Measurements from ENCODE around the gene AKAP13. TPM values are rescaled to one million over a fixed set of nuclear protein-coding genes. Genes with fewer than 3 reads are reported as not detected.

The AKAP13 gene
- total and polyA plus RNA-seq, 2 of the 8 experiments (the other 6 are each of a cell fraction or from before 2014, with no cell fraction given), result 14.0 to 46.2 TPM

- TF ChIP-seq, protein P1, sequence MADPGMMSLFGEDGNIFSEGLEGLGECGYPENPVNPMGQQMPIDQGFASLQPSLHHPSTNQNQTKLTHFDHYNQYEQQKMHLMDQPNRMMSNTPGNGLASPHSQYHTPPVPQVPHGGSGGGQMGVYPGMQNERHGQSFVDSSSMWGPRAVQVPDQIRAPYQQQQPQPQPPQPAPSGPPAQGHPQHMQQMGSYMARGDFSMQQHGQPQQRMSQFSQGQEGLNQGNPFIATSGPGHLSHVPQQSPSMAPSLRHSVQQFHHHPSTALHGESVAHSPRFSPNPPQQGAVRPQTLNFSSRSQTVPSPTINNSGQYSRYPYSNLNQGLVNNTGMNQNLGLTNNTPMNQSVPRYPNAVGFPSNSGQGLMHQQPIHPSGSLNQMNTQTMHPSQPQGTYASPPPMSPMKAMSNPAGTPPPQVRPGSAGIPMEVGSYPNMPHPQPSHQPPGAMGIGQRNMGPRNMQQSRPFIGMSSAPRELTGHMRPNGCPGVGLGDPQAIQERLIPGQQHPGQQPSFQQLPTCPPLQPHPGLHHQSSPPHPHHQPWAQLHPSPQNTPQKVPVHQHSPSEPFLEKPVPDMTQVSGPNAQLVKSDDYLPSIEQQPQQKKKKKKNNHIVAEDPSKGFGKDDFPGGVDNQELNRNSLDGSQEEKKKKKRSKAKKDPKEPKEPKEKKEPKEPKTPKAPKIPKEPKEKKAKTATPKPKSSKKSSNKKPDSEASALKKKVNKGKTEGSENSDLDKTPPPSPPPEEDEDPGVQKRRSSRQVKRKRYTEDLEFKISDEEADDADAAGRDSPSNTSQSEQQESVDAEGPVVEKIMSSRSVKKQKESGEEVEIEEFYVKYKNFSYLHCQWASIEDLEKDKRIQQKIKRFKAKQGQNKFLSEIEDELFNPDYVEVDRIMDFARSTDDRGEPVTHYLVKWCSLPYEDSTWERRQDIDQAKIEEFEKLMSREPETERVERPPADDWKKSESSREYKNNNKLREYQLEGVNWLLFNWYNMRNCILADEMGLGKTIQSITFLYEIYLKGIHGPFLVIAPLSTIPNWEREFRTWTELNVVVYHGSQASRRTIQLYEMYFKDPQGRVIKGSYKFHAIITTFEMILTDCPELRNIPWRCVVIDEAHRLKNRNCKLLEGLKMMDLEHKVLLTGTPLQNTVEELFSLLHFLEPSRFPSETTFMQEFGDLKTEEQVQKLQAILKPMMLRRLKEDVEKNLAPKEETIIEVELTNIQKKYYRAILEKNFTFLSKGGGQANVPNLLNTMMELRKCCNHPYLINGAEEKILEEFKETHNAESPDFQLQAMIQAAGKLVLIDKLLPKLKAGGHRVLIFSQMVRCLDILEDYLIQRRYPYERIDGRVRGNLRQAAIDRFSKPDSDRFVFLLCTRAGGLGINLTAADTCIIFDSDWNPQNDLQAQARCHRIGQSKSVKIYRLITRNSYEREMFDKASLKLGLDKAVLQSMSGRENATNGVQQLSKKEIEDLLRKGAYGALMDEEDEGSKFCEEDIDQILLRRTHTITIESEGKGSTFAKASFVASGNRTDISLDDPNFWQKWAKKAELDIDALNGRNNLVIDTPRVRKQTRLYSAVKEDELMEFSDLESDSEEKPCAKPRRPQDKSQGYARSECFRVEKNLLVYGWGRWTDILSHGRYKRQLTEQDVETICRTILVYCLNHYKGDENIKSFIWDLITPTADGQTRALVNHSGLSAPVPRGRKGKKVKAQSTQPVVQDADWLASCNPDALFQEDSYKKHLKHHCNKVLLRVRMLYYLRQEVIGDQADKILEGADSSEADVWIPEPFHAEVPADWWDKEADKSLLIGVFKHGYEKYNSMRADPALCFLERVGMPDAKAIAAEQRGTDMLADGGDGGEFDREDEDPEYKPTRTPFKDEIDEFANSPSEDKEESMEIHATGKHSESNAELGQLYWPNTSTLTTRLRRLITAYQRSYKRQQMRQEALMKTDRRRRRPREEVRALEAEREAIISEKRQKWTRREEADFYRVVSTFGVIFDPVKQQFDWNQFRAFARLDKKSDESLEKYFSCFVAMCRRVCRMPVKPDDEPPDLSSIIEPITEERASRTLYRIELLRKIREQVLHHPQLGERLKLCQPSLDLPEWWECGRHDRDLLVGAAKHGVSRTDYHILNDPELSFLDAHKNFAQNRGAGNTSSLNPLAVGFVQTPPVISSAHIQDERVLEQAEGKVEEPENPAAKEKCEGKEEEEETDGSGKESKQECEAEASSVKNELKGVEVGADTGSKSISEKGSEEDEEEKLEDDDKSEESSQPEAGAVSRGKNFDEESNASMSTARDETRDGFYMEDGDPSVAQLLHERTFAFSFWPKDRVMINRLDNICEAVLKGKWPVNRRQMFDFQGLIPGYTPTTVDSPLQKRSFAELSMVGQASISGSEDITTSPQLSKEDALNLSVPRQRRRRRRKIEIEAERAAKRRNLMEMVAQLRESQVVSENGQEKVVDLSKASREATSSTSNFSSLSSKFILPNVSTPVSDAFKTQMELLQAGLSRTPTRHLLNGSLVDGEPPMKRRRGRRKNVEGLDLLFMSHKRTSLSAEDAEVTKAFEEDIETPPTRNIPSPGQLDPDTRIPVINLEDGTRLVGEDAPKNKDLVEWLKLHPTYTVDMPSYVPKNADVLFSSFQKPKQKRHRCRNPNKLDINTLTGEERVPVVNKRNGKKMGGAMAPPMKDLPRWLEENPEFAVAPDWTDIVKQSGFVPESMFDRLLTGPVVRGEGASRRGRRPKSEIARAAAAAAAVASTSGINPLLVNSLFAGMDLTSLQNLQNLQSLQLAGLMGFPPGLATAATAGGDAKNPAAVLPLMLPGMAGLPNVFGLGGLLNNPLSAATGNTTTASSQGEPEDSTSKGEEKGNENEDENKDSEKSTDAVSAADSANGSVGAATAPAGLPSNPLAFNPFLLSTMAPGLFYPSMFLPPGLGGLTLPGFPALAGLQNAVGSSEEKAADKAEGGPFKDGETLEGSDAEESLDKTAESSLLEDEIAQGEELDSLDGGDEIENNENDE (IDR thresholded peaks at IDR 0.05; ENCODE audit: insufficient replicate concordance, low read length), result no peak
- TF ChIP-seq CHD2 (IDR thresholded peaks at IDR 0.05; ENCODE audit: low read length), result no peak
- TF ChIP-seq, protein P2, sequence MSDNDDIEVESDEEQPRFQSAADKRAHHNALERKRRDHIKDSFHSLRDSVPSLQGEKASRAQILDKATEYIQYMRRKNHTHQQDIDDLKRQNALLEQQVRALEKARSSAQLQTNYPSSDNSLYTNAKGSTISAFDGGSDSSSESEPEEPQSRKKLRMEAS (IDR thresholded peaks at IDR 0.05), result no peak
- TF ChIP-seq GTF2F1 (IDR thresholded peaks at IDR 0.05; ENCODE audit: borderline replicate concordance, low read depth, low read length), result no peak
- TF ChIP-seq ZNF274 (IDR thresholded peaks at IDR 0.05; ENCODE audit: borderline replicate concordance, extremely low read depth, low read length), result no peak
- no peak for TF ChIP-seq SAP30 (IDR thresholded peaks at IDR 0.05; ENCODE audit: insufficient read depth, insufficient replicate concordance, low read length)
- no peak for TF ChIP-seq ASH2L (IDR thresholded peaks at IDR 0.05; ENCODE audit: low read length)
- no peak for TF ChIP-seq TEAD4 (IDR thresholded peaks at IDR 0.05; ENCODE audit: low read depth, low read length)
- TF ChIP-seq BCL11A (IDR thresholded peaks at IDR 0.05; ENCODE audit: low read depth in 2 of 2, low read length in 2 of 2), result no peak
- no peak for TF ChIP-seq KDM4A (IDR thresholded peaks at IDR 0.05; ENCODE audit: low read depth, low read length, severe bottlenecking)
- TF ChIP-seq SP1 (IDR thresholded peaks at IDR 0.05; ENCODE audit: low read depth, low read length), result no peak
- no peak for TF ChIP-seq CEBPB (IDR thresholded peaks at IDR 0.05; ENCODE audit: low read depth, low read length)
- TF ChIP-seq SP2 (IDR thresholded peaks at IDR 0.05; ENCODE audit: low read length), result no peak
Observed at GRCh38 chr15:85564686-85565085, 184.3 kb downstream of the AKAP13 start (continued).

Measured in H1 (cell line).